IMR-90 (cell line): Measurements from ENCODE around the gene TTC28. TPM values are rescaled to one million over a fixed set of nuclear protein-coding genes. Genes with fewer than 3 reads are reported as not detected.
"Not testable (repeated sequence)": the region's sequence is repeated elsewhere in the genome, so short reads cannot be mapped to it uniquely, and the experiment has no call there.

ENCODE experiments used
- ATAC-seq: fragments of 200-7000 bp; cut with Tn5 transposase; 2 replicates; pipeline ENCODE4 v1.9.1; 2020; ENCODE audit warnings: low read depth, mild to moderate bottlenecking, moderate library complexity
- Bru-seq: library from RNA; stranded (reverse); fragments of 400-500 nt; gene quantifications from one replicate; lab custom pipeline; 2021; lab: Mats Ljungman, UMichigan
- BruChase-seq, 2 experiments: library from RNA; stranded (reverse); fragments of 400-500 nt; gene quantifications; one replicate each; lab custom pipeline; 2021; lab: Mats Ljungman, UMichigan
- BruUV-seq: library from RNA; stranded (reverse); fragments of 400-500 nt; replicated peaks from 2 replicates; lab custom pipeline; 2021; lab: Mats Ljungman, UMichigan
- CTCF ChIA-PET: fragments of 300-600 bp; formaldehyde crosslinking; extraction: SDS; loops from one replicate; lab custom pipeline; 2021; ENCODE audit warnings: antibody characterized with exemption; lab: Yijun Ruan, JAX
- POLR2A ChIA-PET: fragments of 300-600 bp; sonication (Branson Sonifier 250); formaldehyde crosslinking; loops from one replicate; lab custom pipeline; 2022; ENCODE audit warnings: antibody characterized with exemption; ENCODE audit not compliant: unreplicated experiment; lab: Charles Lee
- DNase-seq: peaks from one replicate; pipeline ENCODE4 v3.0.0; 2013
- H2AFZ ChIP-seq: replicated peaks from 2 replicates; pipeline ENCODE3; 2013; ENCODE audit warnings: low read length, mild to moderate bottlenecking; ENCODE audit not compliant: poor library complexity
- H2AK5ac ChIP-seq: 2 replicates; pipeline ENCODE4 v1.6.1; 2013; ENCODE audit warnings: low read depth, low read length, inconsistent platforms
- H2AK9ac ChIP-seq: replicated peaks from 2 replicates; pipeline ENCODE3; 2013; ENCODE audit warnings: mild to moderate bottlenecking, low read depth, low read length, moderate library complexity; ENCODE audit not compliant: poor library complexity
- H2BK120ac ChIP-seq: 2 replicates; pipeline ENCODE4 v1.6.1; 2013; ENCODE audit warnings: low read depth, low read length, inconsistent platforms
- H2BK15ac ChIP-seq: 3 replicates; pipeline ENCODE4 v1.6.1; 2013; ENCODE audit warnings: low read depth, low read length, inconsistent platforms
- H2BK20ac ChIP-seq: 2 replicates; pipeline ENCODE4 v1.6.1; 2013; ENCODE audit warnings: low read depth, mild to moderate bottlenecking, inconsistent platforms, low read length, moderate library complexity
- H2BK5ac ChIP-seq: 2 replicates; pipeline ENCODE4 v1.6.1; 2013; ENCODE audit warnings: mild to moderate bottlenecking, low read depth, low read length, inconsistent platforms; ENCODE audit not compliant: poor library complexity, severe bottlenecking
- H3K14ac ChIP-seq: replicated peaks from 2 replicates; pipeline ENCODE4 v1.6.1; 2013; ENCODE audit warnings: low read depth, low read length, inconsistent platforms
- H3K18ac ChIP-seq: 2 replicates; pipeline ENCODE4 v1.6.1; 2013; ENCODE audit warnings: low read depth, low read length, control low read depth
- H3K23ac ChIP-seq: 2 replicates; pipeline ENCODE4 v1.6.1; 2013; ENCODE audit warnings: low read depth, low read length, inconsistent platforms
- H3K27ac ChIP-seq: 2 replicates; pipeline ENCODE4 v1.5.1; 2013; ENCODE audit warnings: mild to moderate bottlenecking, control low read depth, low read length; ENCODE audit not compliant: insufficient read depth
- H3K27me3 ChIP-seq: 2 replicates; pipeline ENCODE4 v1.6.1; 2013; ENCODE audit warnings: low read length; ENCODE audit not compliant: control insufficient read depth, insufficient read depth
- H3K36me3 ChIP-seq: 2 replicates; pipeline ENCODE4 v1.6.1; 2013; ENCODE audit warnings: low read length, mixed read lengths; ENCODE audit not compliant: control insufficient read depth, insufficient read depth
- H3K4ac ChIP-seq: 2 replicates; pipeline ENCODE4 v1.6.1; 2013; ENCODE audit warnings: low read depth, low read length, inconsistent platforms
- H3K4me1 ChIP-seq: 2 replicates; pipeline ENCODE4 v1.6.1; 2013; ENCODE audit warnings: low read length, mixed read lengths; ENCODE audit not compliant: control insufficient read depth, insufficient read depth
- H3K4me2 ChIP-seq: 2 replicates; pipeline ENCODE4 v1.6.1; 2013; ENCODE audit warnings: low read depth, mild to moderate bottlenecking, control low read depth, low read length, moderate library complexity
- H3K4me3 ChIP-seq: 2 replicates; pipeline ENCODE4 v1.5.1; 2013; ENCODE audit warnings: low read depth, mild to moderate bottlenecking, control low read depth, low read length, moderate library complexity; ENCODE audit not compliant: insufficient read depth
- H3K56ac ChIP-seq: 2 replicates; pipeline ENCODE4 v1.6.1; 2013; ENCODE audit warnings: low read length, inconsistent platforms; ENCODE audit not compliant: insufficient read depth; ENCODE audit errors: extremely low read depth
- H3K79me1 ChIP-seq, 2 experiments: 2 replicates each; pipeline ENCODE4 v1.6.1; 2013; ENCODE audit warnings: low read length in 2 of 2, inconsistent platforms in 1 of 2, low read depth in 1 of 2
- H3K9ac ChIP-seq: 2 replicates; pipeline ENCODE4 v1.6.1; 2013; ENCODE audit warnings: low read depth, low read length, control low read depth
- H3K9me1 ChIP-seq: 2 replicates; pipeline ENCODE4 v1.6.1; 2013; ENCODE audit warnings: low read length, inconsistent platforms; ENCODE audit not compliant: insufficient read depth
- H3K9me3 ChIP-seq: 2 replicates; pipeline ENCODE4 v1.6.1; 2013; ENCODE audit warnings: low read length; ENCODE audit not compliant: control insufficient read depth, insufficient read depth
- H4K20me1 ChIP-seq: 2 replicates; pipeline ENCODE4 v1.6.1; 2013; ENCODE audit warnings: low read length, inconsistent platforms; ENCODE audit not compliant: insufficient read depth
- H4K5ac ChIP-seq: 2 replicates; pipeline ENCODE4 v1.6.1; 2013; ENCODE audit warnings: mild to moderate bottlenecking, low read depth, low read length, control low read depth
- H4K8ac ChIP-seq, 2 experiments: 2 replicates each; pipeline ENCODE4 v1.6.1; 2013; ENCODE audit warnings: low read depth in 2 of 2, low read length in 2 of 2, control low read depth in 1 of 2, inconsistent platforms in 1 of 2
- H4K91ac ChIP-seq: 2 replicates; pipeline ENCODE4 v1.6.1; 2013; ENCODE audit warnings: low read depth, low read length, inconsistent platforms; ENCODE audit not compliant: insufficient read depth
- BHLHE40 ChIP-seq: fragments of 150-350 bp; IDR thresholded peaks from 2 replicates; pipeline ENCODE4 v1.6.1; 2016; ENCODE audit warnings: mild to moderate bottlenecking, low read depth, low read length
- MAZ ChIP-seq: IDR thresholded peaks from 2 replicates; pipeline ENCODE4 v1.6.1; 2012; ENCODE audit warnings: low read depth, mild to moderate bottlenecking, low read length, improper control_type of control experiment, moderate library complexity, borderline replicate concordance
- MXI1 ChIP-seq: IDR thresholded peaks from 2 replicates; pipeline ENCODE4 v1.6.1; 2012; ENCODE audit warnings: low read depth, mild to moderate bottlenecking, low read length, moderate library complexity, borderline replicate concordance
- WGBS, 2 experiments: methylation state at CpG; one replicate each; pipeline versions ENCODE4 v1.1.5 to v1.1.7; 2013; ENCODE audit warnings: missing lambda C conversion rate in 2 of 2; ENCODE audit not compliant: insufficient read length in 1 of 2; ENCODE audit errors: extremely low coverage in 2 of 2; 5-methylcytosine and 5-hydroxymethylcytosine counted together
- dilution Hi-C: fragments of 300-500 bp; cut with HindIII; formaldehyde crosslinking; loops from one replicate; pipeline ENCODE4 v1.14.3; 2018; ENCODE audit warnings: low sequenced_read_pairs; ENCODE audit not compliant: unreplicated experiment
- in situ Hi-C: fragments of 300-500 bp; cut with MboI; formaldehyde crosslinking; loops from 3 replicates; pipeline ENCODE4 v1.14.3; 2019; ENCODE audit warnings: low sequenced_read_pairs, inconsistent platforms, mixed read lengths
- intact Hi-C: fragments of 100-400 bp; cut with micrococcal nuclease; formaldehyde crosslinking; loops from 2 replicates; pipeline ENCODE4 v1.10.0; 2022
- long read RNA-seq: library from polyadenylated mRNA; unstranded; transcript quantifications from one replicate; pipeline ENCODE4 v2.0.0, GENCODE V29; 2021; ENCODE audit not compliant: unreplicated experiment
- polyA plus RNA-seq, 3 experiments: library from polyadenylated mRNA; depleted of rRNA; stranded (reverse); fragments of >200 nt; gene quantifications; 2 replicates each; pipeline ENCODE4 v1.2.3, GENCODE V29; 2012; ENCODE audit warnings: low replicate concordance in 1 of 3
- total RNA-seq: library from RNA; depleted of rRNA; stranded (reverse); fragments of >200 nt; gene quantifications from 2 replicates; pipeline ENCODE4 v1.2.3, GENCODE V29; 2012; rRNA removed

TTC28 gene
- total RNA-seq (9.4 and 13.3 TPM in 2 replicates), polyA plus RNA-seq (2012; rRNA removed) (5.6 TPM in 2 replicates), Bru-seq, nascent RNA (percentile 85 among the genes with signal in this experiment), BruChase-seq, experiment 1, labeled RNA remaining after a 6-hour chase (percentile 84 among the genes with signal in this experiment), BruChase-seq, experiment 2, labeled RNA remaining after a 2-hour chase (percentile 90 among the genes with signal in this experiment)
- polyA plus RNA-seq (2012; cell fraction: cytosol; rRNA removed): 6.8 and 13.4 TPM in 2 replicates
- 26.4 and 34.0 TPM in 2 replicates for polyA plus RNA-seq (2012; cell fraction: nucleus; rRNA removed; ENCODE audit: low replicate concordance)
- long read RNA-seq, partial matches to known transcripts: 2 of 17 reads
- long read RNA-seq, other reads (novel, unspliced or antisense): 14 of 17 reads

DNA sequence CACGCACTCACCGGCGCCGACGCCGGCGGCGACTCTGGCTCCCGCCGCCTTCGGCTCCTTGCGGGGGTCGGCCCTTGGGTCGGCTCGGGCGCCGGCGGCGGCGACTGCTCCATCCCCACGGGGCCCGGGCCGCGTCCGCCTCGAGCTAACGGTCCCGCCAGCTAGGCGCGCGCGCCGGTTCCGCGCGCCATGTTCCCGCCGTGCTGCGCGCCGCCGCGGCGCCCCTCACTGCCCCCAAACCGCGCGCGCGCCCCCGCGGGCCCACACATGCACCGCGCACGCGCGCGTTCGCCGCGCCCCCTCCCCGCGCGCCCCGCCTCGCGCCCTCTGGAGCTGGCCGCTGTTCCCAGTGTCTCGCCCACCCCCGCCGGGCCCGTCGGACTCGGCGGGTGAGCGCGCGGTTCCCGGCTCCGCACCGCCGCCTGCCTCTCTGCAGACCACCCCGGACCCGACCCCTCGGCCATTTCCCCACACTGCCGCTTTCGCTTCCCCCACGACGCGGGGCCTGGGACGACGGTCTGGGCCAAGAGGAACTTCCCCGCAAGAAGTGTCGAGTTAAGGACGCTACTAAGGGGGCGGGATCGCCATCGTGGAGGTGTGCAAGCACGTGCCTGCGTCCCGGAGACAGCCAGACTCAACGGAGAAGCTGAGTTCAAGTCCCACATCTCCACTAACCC is at the start of gene TTC28:
TSS of gene TTC28 (minus strand) at position 230 of the 677 bp plus-strand sequence. CDS start at position 113, 117 bp downstream.
- BruUV-seq, CTCF ChIA-PET, H3K9me3 ChIP-seq, dilution Hi-C loops, in situ Hi-C loops, H3K9me1 ChIP-seq, H3K4me1 ChIP-seq, H4K20me1 ChIP-seq, H3K36me3 ChIP-seq, H3K27me3 ChIP-seq: not testable (repeated sequence)
- ATAC-seq (peak; percentile 83), DNase-seq (peak; percentile 77)
- Histone ChIP-seq H3K14ac (peak within 1 kb of the TSS; percentile 89), H3K18ac (peak within 1 kb of the TSS; percentile 30; the same call in 1 of the 2 replicates), H2BK20ac (0 out of 2 replicates have a peak within 1 kb of the TSS, but pooled peaks have one; percentile 18), H2AK9ac (peak within 1 kb of the TSS; percentile 70), H2AFZ (peak within 1 kb of the TSS; percentile 92), H3K4me2 (peak within 1 kb of the TSS; percentile 97), H3K9ac (peak within 1 kb of the TSS; percentile 88), H2BK5ac (peak within 1 kb of the TSS; percentile 60), H3K27ac (peak within 1 kb of the TSS; percentile 83), H4K8ac (peak within 1 kb of the TSS; percentile 84 to 87), H4K5ac (peak within 1 kb of the TSS; percentile 59; the same call in 1 of the 2 replicates), H2BK120ac (peak within 1 kb of the TSS; percentile 68; the same call in 1 of the 2 replicates), H3K79me1 (peaks cover 7 to 16% of the 10 kb centered on the region in 2 experiments), H2AK5ac (peak within 1 kb of the TSS; percentile 87), H3K23ac (peak within 1 kb of the TSS; percentile 85), H4K91ac (peak within 1 kb of the TSS; percentile 62), H2BK15ac (peak within 1 kb of the TSS; percentile 74; the same call in 1 of the 3 replicates), H3K4ac (peak within 1 kb of the TSS; percentile 75), H3K56ac (peak within 1 kb of the TSS; percentile 41; the same call in 1 of the 2 replicates), H3K4me3 (peak within 1 kb of the TSS; percentile 91)
- TF ChIP-seq MAZ (peak; percentile 91), BHLHE40 (0 out of 2 replicates have a peak, but pooled peaks have one; percentile 10), MXI1 (peak; percentile 27; the same call in 1 of the 2 replicates)
- intact Hi-C loops: loop anchor here (5.0 kb wide), 2 partner anchors 93 to 457 kb away; partner anchors contain the start of gene CCDC117
- POLR2A ChIA-PET: interaction anchor here (0.5 kb wide), 1 partner anchor 34 kb away, joined by 5 read pairs; no protein-coding TSS in a partner anchor
- no CpG with 5 or more reads among the region's 101 CpGs for WGBS, 2 experiments
